NCI-H2171 (cell line): ENCODE measurements around the gene CEMIP2.

ENCODE experiments used
- DNase-seq: peaks from one replicate; lab custom pipeline; 2025; lab: John Stamatoyannopoulos, UW

Gene CEMIP2

GRCh38 chr9:71637926-71638325 lies 130.4 kb downstream of the CEMIP2 start:
- no peak for DNase-seq

DNA sequence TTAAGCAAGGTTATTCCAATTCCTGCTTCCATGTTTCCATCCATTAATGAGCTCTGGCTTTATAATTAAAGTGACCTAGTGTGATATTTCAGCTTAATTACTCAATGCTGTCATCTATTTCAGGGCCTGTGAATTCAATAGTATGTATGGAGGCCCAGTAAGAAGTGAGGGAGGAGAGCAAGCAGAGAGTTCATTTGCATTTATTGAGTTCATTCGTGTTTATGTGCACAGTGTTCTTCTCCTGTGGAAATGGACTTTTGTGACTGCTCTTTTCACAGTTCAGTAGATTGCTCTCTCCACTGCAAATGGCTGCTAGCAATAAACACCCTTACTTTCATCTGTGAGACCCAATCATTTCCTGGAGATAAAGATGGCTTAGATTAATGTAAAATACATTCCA lies 130.9 kb downstream of the CEMIP2 start:
- DNase-seq, result no peak

- no peak for DNase-seq
Observed at GRCh38 chr9:71636143-71636839, 132.0 kb downstream of the CEMIP2 start.

- DNase-seq, result no peak
Observed at GRCh38 chr9:71634752-71635151, 133.6 kb downstream of the CEMIP2 start.
